Measurements from ENCODE around the gene RBMS2. TPM values are rescaled to one million over a fixed set of nuclear protein-coding genes. Genes with fewer than 3 reads are reported as not detected.
A peak's percentile ranks its signal among the peaks of the same experiment; 100 is the strongest.

Gene RBMS2
- total RNA-seq, 3 donors from 2014 or later (not counting 1 experiment from before 2014, with no cell fraction given) = 10.8 to 16.5 (median 15.6) TPM

DNA sequence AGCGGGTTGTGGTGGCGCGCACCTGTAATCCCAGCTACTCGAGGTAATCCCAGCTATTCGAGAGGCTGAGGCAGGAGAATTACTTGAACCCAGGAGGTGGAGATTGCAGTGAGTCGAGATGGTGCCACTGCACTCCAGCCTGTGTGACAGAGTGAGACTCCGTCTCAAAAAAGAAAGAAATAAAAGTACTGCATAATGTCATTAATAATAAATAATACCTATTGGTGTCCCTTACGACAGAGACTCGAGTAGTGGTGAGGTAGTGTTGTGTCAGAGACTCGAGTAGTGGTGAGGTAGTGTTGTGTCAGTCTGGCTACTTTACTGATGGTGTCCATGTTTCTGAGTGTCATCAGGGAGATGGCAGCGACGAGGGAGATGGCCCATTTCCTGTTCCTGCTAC lies 34.9 kb upstream of the RBMS2 start:
- H3K27me3 ChIP-seq (ENCODE audit: control insufficient read depth, insufficient read depth, low read length) = peaks cover 10% of the 10 kb centered on the region
- Mint-ChIP-seq H3K9me3 (no peaks in the 10 kb centered on the region), H3K27me3 (ENCODE audit: low read depth in 2 of 2) (peaks cover 18 to 24% of the 10 kb centered on the region in 2 donors), H3K4me3 (peak overlapping the region; percentile 95), H3K36me3 (no peaks in the 10 kb centered on the region), H3K4me1 (peaks cover 13 to 18% of the 10 kb centered on the region in 2 donors), H3K27ac (no peak overlapping the region)
- 90% methylated on average over 10 of the region's 12 CpGs for WGBS (ENCODE audit: insufficient coverage)
- DNase-seq (no peak), ATAC-seq (no peak)
- intact Hi-C loops (cut with micrococcal nuclease) = no loop called here
- no peaks in the 10 kb centered on the region for H3K36me3 ChIP-seq (ENCODE audit: control insufficient read depth, insufficient read depth, low read length)
- H3K4me1 ChIP-seq (ENCODE audit: control insufficient read depth, insufficient read depth, low read length) = peaks cover 18% of the 10 kb centered on the region
- no peak overlapping the region for H3K4me3 ChIP-seq (ENCODE audit: low read length)
- TF ChIP-seq, protein P1, sequence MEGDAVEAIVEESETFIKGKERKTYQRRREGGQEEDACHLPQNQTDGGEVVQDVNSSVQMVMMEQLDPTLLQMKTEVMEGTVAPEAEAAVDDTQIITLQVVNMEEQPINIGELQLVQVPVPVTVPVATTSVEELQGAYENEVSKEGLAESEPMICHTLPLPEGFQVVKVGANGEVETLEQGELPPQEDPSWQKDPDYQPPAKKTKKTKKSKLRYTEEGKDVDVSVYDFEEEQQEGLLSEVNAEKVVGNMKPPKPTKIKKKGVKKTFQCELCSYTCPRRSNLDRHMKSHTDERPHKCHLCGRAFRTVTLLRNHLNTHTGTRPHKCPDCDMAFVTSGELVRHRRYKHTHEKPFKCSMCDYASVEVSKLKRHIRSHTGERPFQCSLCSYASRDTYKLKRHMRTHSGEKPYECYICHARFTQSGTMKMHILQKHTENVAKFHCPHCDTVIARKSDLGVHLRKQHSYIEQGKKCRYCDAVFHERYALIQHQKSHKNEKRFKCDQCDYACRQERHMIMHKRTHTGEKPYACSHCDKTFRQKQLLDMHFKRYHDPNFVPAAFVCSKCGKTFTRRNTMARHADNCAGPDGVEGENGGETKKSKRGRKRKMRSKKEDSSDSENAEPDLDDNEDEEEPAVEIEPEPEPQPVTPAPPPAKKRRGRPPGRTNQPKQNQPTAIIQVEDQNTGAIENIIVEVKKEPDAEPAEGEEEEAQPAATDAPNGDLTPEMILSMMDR (IDR thresholded peaks at IDR 0.05) = no peak
- H3K27ac ChIP-seq (ENCODE audit: low read length) = no peak overlapping the region
- no peaks in the 10 kb centered on the region for H3K9me3 ChIP-seq (ENCODE audit: control insufficient read depth, insufficient read depth, low read length)

DNA sequence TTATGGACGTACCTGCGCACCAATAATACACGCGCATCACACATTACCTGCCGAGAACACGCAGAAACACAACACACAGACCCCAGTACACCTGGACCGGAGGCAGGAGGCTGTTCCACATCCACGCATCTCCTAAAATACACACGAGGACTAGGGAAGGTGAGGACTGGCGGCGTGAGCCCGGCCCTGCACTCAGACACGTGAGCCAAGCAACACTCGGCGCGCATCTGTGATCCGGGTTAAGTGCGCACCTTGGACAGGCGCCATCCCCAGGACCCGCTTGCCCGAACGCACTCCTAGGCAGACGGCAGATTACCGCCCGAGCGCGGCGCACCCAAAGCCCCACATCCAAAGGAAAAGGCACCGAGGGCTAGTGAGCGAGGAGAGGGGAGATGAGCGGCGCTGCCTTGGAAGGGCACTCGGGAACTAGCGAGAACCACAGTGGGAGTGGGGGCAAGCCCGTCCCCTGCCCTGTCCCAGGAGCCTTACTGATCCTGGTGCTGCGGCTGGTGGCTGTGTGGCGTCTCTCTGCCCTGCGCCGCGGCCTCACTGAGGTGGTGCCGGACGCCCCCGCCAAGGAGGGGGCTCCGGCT lies 34.1 kb upstream of the RBMS2 start:
- peak in 1 of 2 donors; percentile 54 for DNase-seq
- Histone ChIP-seq H3K27me3 (ENCODE audit: control insufficient read depth, insufficient read depth, low read length) (peaks cover 10% of the 10 kb centered on the region), H3K4me3 (ENCODE audit: low read length) (peak overlapping the region; percentile 61), H3K4me1 (ENCODE audit: control insufficient read depth, insufficient read depth, low read length) (peaks cover 18% of the 10 kb centered on the region), H3K27ac (ENCODE audit: low read length) (no peak overlapping the region), H3K36me3 (ENCODE audit: control insufficient read depth, insufficient read depth, low read length) (no peaks in the 10 kb centered on the region), H3K9me3 (ENCODE audit: control insufficient read depth, insufficient read depth, low read length) (no peaks in the 10 kb centered on the region)
- H3K4me3 Mint-ChIP-seq = peak overlapping the region; percentile 95
- H3K36me3 Mint-ChIP-seq = no peaks in the 10 kb centered on the region
- no peaks in the 10 kb centered on the region for H3K9me3 Mint-ChIP-seq
- peak; percentile 5 to 33 (median 30) for ATAC-seq
- H3K4me1 Mint-ChIP-seq = peaks cover 13 to 18% of the 10 kb centered on the region in 2 donors
- H3K27ac Mint-ChIP-seq = peak overlapping the region in 1 of 2 donors; percentile 71
- TF ChIP-seq, protein P1 (IDR thresholded peaks at IDR 0.05) = no peak
- H3K27me3 Mint-ChIP-seq (ENCODE audit: low read depth in 2 of 2) = peaks cover 22 to 26% of the 10 kb centered on the region in 2 donors
- intact Hi-C loops (cut with micrococcal nuclease) = no loop called here
- 11% methylated on average over 44 of the region's 44 CpGs for WGBS (ENCODE audit: insufficient coverage)

DNA sequence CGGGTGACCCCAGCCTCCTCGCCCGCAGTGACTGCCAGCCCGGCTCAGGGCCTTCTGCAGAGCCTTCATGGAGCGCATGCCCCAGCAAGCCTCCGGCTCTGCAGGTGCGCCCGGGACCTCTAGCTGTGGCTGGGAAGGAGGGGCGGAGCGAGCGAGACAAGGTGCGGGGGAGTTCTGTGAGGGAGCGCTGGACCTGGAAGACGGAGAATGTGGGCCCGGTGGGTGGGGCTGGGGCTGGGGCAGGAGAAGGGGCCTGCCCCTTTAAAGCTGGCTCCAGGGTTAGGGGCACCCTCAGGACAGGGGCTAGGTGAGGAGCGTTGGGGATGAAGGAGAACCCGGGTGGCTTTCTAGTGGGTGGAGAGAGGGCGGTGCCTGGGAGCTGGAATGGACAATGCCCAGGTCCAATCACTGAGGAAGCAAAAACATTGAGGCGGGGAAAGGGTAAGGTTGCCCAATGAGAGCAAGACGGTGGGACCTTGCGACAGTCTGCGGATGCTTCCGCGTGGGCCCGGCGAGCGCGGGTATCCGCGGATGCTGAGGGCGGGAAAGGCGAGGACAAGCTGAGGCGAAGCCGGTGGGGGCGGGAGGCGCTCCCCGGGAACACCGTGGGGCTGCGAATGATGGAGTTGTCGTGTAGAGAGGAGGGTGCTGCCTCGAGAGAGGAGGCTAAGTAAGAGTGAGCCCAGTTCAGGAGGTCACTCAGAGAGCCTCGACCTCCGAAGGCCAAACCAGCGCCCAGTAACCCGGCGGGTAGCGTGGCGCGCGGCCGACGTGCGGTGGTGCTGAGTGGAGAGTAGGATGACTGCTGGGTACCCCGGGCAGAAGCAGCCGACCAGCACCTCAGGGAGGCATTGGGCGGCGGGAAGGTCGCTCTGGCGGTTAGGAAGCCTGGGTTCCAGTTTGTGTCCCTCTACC lies 33.3 kb upstream of the RBMS2 start, which contains the start of gene GLS2:
Gene GLS2 (minus strand): TSS at position 121 of the 915 bp plus-strand sequence. CDS start 43 bp downstream, at position 78.
- peak; percentile 64 to 87 for DNase-seq
- Mint-ChIP-seq H3K4me1 (peaks cover 13 to 18% of the 10 kb centered on the region in 2 donors), H3K9me3 (no peaks in the 10 kb centered on the region), H3K27ac (peak within 1 kb of the TSS in 1 of 2 donors; percentile 71), H3K4me3 (peak within 1 kb of the TSS; percentile 95), H3K27me3 (ENCODE audit: low read depth in 2 of 2) (peaks cover 22 to 26% of the 10 kb centered on the region in 2 donors), H3K36me3 (no peaks in the 10 kb centered on the region)
- TF ChIP-seq, protein P1 (IDR thresholded peaks at IDR 0.05) = no peak
- ATAC-seq = peak; percentile 96 to 99 (median 98)
- H3K27me3 ChIP-seq (ENCODE audit: control insufficient read depth, insufficient read depth, low read length) = peaks cover 10% of the 10 kb centered on the region
- no peaks in the 10 kb centered on the region for H3K9me3 ChIP-seq (ENCODE audit: control insufficient read depth, insufficient read depth, low read length)
- intact Hi-C loops (cut with micrococcal nuclease) = no loop called here
- WGBS (ENCODE audit: insufficient coverage) = 19% methylated on average over 59 of the region's 59 CpGs
- no peak within 1 kb of the TSS for H3K27ac ChIP-seq (ENCODE audit: low read length)
- peaks cover 18% of the 10 kb centered on the region for H3K4me1 ChIP-seq (ENCODE audit: control insufficient read depth, insufficient read depth, low read length)
- H3K36me3 ChIP-seq (ENCODE audit: control insufficient read depth, insufficient read depth, low read length) = no peaks in the 10 kb centered on the region
- H3K4me3 ChIP-seq (ENCODE audit: low read length) = peak within 1 kb of the TSS; percentile 61

Measured in natural killer cell (primary cell).